H1 (cell line): ENCODE measurements around the gene SOBP. TPM values are rescaled to one million over a fixed set of nuclear protein-coding genes. Genes with fewer than 3 reads are reported as not detected.
A peak's percentile ranks its signal among the peaks of the same experiment; 100 is the strongest.

Source experiments
- BACH1 ChIP-seq: IDR thresholded peaks from 2 replicates; pipeline ENCODE4 v1.6.1; 2012; ENCODE audit warnings: low read length, improper control_type of control experiment
- BRCA1 ChIP-seq: IDR thresholded peaks from 2 replicates; pipeline ENCODE4 v1.6.1; 2012; ENCODE audit warnings: low read depth, low read length, improper control_type of control experiment
- CTBP2 ChIP-seq: IDR thresholded peaks from 2 replicates; pipeline ENCODE4 v1.7.0; 2011; ENCODE audit warnings: borderline replicate concordance, mild to moderate bottlenecking, moderate library complexity, mixed read lengths, low read length; ENCODE audit not compliant: insufficient read depth, insufficient read length
- FOSL1 ChIP-seq: IDR thresholded peaks from 2 replicates; pipeline ENCODE4 v1.6.1; 2011; ENCODE audit warnings: mild to moderate bottlenecking, low read depth, low read length, moderate library complexity; ENCODE audit not compliant: insufficient read depth
- HDAC2 ChIP-seq, 2 experiments: fragments of 300-600 bp in 1 of 2; sonication (generic) in 1 of 2; IDR thresholded peaks; 2 replicates each; pipeline ENCODE4 v1.6.1; 2011 to 2012; ENCODE audit warnings: low read depth in 2 of 2, low read length in 2 of 2, mild to moderate bottlenecking in 2 of 2, moderate library complexity in 2 of 2, borderline replicate concordance in 1 of 2, inconsistent platforms in 1 of 2
- KDM1A ChIP-seq: fragments of 200-600, 300-600 bp; sonication (generic); IDR thresholded peaks from 2 replicates; pipeline ENCODE4 v1.7.1; 2016; ENCODE audit warnings: mild to moderate bottlenecking, low read length, borderline replicate concordance
- MAFK ChIP-seq: IDR thresholded peaks from 2 replicates; pipeline ENCODE4 v1.6.1; 2012; ENCODE audit warnings: low read depth, mild to moderate bottlenecking, improper control_type of control experiment, low read length
- MAX ChIP-seq: IDR thresholded peaks from 2 replicates; pipeline ENCODE4 v1.6.1; 2012; ENCODE audit warnings: inconsistent platforms
- PHF8 ChIP-seq: fragments of 200-600 bp; sonication (generic); conservative IDR thresholded peaks from 2 replicates; pipeline ENCODE4 v1.7.1; 2012; ENCODE audit warnings: low read depth, mild to moderate bottlenecking, inconsistent platforms, low read length, moderate library complexity
- RBBP5 ChIP-seq: IDR thresholded peaks from 2 replicates; pipeline ENCODE4 v1.7.1; 2012; ENCODE audit warnings: low read depth, mild to moderate bottlenecking, inconsistent platforms, low read length, moderate library complexity, borderline replicate concordance
- RFX5 ChIP-seq: IDR thresholded peaks from 2 replicates; pipeline ENCODE4 v1.6.1; 2011; ENCODE audit warnings: low read depth, low read length, improper control_type of control experiment, borderline replicate concordance
- RXRA ChIP-seq: IDR thresholded peaks from 2 replicates; pipeline ENCODE4 v1.6.1; 2011; ENCODE audit warnings: low read depth, mild to moderate bottlenecking, low read length, moderate library complexity; ENCODE audit not compliant: insufficient read depth
- SP4 ChIP-seq: IDR thresholded peaks from 2 replicates; pipeline ENCODE4 v1.6.1; 2012; ENCODE audit warnings: low read length, inconsistent platforms
- SRF ChIP-seq: IDR thresholded peaks from 2 replicates; pipeline ENCODE4 v1.6.1; 2011; ENCODE audit warnings: mild to moderate bottlenecking, low read depth, low read length, moderate library complexity
- TAF7 ChIP-seq: optimal IDR thresholded peaks from 2 replicates; pipeline ENCODE3; 2011; ENCODE audit warnings: low read depth, mild to moderate bottlenecking, inconsistent platforms, low read length, moderate library complexity, borderline replicate concordance
- TEAD4 ChIP-seq: IDR thresholded peaks from 2 replicates; pipeline ENCODE4 v1.6.1; 2012; ENCODE audit warnings: low read depth, low read length, inconsistent platforms, mixed read lengths
- polyA plus RNA-seq, 7 experiments: library from polyadenylated mRNA; depleted of rRNA in 3 of 7; stranded (reverse) in 5 of 7; unstranded in 2 of 7; fragments of >200 nt in 5 of 7; fragments of 200-250 nt in 2 of 7; gene quantifications; 1 replicate in 5 of 7; 2 replicates in 1 of 7; 4 replicates in 1 of 7; pipeline versions ENCODE4 v1.2.1 to v1.2.3, GENCODE V29; 2011 to 2013; ENCODE audit warnings: missing spikeins in 2 of 7, mixed read lengths in 2 of 7
- total RNA-seq: library from RNA; stranded (reverse); fragmentation: NEBNext Ultra II Directional; extraction: Animal tissue kit (Norgen Biotek cat#: 25700); gene quantifications from 2 replicates; pipeline ENCODE4 v1.2.1, GENCODE V29; 2021

SOBP gene
- total and polyA plus RNA-seq, 2 of the 8 experiments (the other 6 are each of a cell fraction or from before 2014, with no cell fraction given): 0.45 to 6.2 TPM

- TF ChIP-seq MAFK (no peak), HDAC2 (IDR thresholded peaks at IDR 0.05; ENCODE audit: borderline replicate concordance in 1 of 2, low read depth in 2 of 2, low read length in 2 of 2) (peak in 1 of 2 experiments; percentile 76; a peak in 1 of 4 replicates), PHF8 (no peak), RBBP5 (peak; percentile 67; the same call in 1 of the 2 replicates), BRCA1 (no peak), SRF (no peak), TAF7 (no peak), MAX (no peak), FOSL1 (no peak), SP4 (no peak), RFX5 (no peak), BACH1 (no peak), KDM1A (no peak), CTBP2 (no peak), TEAD4 (no peak), RXRA (no peak)
Observed at GRCh38 chr6:107578642-107579341, 88.9 kb downstream of the SOBP start (continued).
